Mesenteric fat pad (tissue), 1 donor: ENCODE measurements around the gene SLAMF7. TPM values are rescaled to one million over a fixed set of nuclear protein-coding genes. Genes with fewer than 3 reads are reported as not detected.

Experiments used
- DNase-seq: peaks from one replicate; pipeline ENCODE4 v3.0.0-alpha.2; 2020; ENCODE audit warnings: low spot score
- total RNA-seq: library from RNA; stranded (reverse); fragmentation: NEBNext Ultra II Directional; extraction: Animal tissue kit (Norgen Biotek cat#: 25700); gene quantifications from one replicate; pipeline ENCODE4 v1.2.1, GENCODE V29; 2021
- donor health status: DM: yes; HTN: yes; CAD: no.

The SLAMF7 gene
- total RNA-seq, 1 donor from 2014 or later: 0.64 TPM

DNA sequence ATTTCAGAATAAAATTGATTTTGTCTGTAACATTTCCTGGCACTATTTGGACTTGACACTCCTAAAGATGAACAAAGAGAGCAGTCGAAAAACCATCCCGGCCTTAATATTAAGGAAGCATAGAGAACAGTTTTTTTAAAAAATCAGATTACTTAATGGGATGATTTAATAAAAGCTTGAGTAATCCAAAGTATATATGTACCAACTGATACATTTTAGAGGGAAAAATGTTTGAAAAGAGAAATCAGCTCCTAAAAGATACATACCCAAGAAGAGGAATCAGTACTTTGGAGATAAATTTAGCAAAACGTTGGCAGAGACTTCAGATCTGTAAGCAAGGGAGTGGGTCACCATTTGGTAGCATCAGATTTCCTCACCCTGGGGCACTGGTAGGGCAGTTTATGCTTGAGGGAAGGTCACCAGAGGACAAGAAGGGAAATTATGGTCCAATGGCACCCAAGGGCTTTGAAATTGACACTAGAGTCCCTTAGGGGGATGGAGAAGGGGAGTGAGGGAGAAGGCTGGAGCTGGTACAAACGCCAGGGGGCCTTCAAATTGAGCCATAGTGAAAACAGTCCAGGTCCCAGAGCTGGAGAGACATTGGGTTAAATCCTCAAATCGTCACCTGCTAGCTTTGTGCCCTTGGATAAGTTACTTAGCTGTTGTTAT lies 5.9 kb downstream of the SLAMF7 start:
- DNase-seq: no peak

DNA sequence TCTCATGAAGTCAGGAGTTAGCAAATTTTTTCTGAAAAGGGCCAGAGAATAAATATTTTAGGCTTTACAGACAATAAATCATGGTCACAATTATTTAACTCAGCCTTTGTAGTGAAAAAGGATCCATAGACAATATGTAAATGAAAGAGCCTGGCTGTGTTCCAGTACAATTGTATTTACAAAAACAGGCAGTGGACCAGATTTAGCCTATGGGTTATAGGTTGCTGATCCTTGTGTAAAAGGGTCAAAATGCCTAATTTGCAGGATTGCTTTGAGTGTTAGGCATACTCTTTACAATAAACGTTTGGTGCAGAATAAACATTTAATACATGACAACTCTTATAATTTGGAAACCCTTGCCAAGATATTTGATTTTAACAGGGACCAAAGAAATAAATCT lies 6.5 kb downstream of the SLAMF7 start:
- DNase-seq: no peak

DNA sequence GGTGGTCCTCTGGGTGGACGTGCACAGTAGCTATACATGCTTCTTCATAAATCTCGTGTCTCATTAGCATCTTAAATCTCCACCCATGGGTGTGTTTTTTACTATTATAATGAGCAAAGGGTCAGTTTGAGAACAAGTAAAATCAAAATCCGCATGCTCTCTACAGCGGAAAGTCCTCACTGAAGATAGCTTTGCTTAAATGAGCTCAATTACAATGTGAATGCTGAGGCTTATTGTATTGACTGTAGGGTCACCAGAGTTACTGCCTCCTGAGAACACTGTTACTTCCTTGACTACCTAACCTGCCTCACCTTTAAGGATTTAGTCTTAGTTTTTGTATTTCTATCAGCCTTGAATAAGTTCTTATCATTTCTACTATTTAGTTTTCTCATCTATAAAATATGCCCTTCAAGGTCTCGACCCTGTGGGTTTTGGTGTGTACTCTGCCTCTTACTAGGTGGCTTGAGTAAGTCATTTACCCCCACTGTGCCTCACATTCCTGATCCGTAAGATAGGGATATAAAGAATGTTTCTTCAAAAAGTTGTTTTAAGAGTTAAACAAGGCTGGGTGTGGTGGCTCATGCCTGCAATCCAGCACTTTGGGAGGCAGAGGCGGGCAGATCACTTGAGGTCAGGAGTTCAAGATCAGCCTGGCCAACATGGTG lies 7.9 kb downstream of the SLAMF7 start:
- no peak for DNase-seq

DNA sequence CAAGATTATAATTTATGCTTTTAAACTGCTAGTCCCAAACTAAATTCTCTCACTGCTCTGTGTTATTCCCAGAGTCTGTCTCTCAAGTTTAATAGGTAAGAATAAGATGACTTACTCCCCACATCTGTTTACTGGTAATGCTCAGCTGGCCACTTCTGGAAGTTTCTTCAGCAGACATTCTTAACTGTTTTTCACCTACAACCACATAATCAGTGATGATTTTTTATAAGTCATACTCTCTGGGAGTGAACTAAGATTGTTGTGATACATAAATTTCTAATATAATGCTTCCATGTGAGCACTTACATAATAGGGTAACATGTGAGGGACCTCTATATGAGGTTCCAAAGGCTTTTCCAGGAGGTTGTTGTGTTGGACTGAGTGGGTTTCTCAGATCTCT lies 8.7 kb downstream of the SLAMF7 start:
- no peak for DNase-seq

DNA sequence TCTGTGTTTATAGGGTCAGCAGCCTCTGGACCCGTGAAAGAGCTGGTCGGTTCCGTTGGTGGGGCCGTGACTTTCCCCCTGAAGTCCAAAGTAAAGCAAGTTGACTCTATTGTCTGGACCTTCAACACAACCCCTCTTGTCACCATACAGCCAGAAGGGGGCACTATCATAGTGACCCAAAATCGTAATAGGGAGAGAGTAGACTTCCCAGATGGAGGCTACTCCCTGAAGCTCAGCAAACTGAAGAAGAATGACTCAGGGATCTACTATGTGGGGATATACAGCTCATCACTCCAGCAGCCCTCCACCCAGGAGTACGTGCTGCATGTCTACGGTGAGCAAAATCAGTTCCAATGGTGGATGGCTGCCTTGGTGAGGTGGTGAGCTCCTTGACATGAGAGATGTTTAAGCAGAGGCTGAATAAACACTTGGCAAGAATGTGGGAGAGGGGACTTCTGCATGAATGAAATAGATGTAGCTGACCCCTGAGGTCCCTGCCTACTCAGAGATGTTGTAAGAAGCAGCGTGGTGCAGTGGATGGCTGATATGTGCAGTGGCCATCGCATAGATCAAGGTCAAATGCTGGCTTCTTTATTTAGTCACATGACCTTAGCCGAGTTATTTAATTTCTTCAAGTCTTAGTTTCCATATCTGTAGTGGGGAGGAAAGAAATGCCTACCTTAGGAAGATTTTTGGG lies 9.3 kb downstream of the SLAMF7 start:
- no peak for DNase-seq

DNA sequence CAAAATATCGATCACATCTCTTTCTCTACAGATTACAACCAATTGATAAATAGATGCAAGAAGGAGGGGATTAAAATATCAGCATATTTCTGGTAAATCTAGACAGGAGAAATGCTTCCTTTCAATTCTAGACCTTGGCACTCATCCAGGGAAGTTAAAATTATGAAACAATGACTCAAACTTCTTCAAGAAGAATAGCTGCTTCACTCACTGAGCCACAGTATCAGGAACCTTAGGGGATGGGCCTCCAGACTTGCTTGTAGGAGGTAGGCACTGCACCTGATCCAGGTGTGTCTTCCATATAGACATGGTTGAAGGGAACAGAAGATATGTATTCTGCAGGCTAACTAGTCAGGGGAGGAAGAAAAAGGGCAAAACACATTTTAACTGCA lies 9.8 kb downstream of the SLAMF7 start:
- no peak for DNase-seq

DNA sequence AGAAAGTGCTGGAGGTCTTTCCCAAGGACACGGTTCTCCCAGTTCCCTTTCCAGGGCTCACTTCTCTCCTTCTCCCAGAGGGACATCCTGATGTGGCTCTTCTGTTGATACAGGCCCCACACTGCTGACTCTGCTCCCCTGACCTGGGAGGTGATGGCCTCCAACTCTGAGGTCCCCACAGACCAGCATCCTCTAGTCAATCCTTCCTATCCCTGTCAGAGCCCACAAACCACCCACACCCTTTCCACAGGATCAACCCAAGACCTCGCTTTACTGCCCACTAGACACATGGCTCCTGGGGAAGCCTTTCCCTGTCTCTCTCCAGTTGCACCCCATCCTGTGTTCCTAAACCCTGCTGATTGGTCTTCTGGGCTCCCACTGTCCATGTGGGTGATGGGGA lies 11.6 kb downstream of the SLAMF7 start:
- no peak for DNase-seq

DNA sequence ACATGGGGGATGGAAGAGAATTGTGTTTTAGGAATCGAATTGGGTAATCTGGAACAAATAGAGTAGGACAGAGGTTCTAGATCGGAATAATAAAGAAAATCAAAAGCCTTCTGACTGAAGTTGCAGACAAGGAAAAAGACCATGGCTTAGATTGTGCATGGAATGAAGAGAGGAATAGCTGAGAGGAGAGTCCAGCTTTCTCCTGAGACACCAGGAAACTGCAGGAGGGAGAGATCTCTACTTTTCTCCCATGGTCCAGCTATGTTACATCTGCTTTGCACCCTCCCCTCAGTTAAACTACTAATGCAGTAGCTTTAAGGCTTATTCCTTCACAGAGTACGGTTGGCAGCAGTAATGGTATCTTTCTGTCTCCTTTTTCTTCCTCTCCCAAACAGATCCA lies 13.4 kb downstream of the SLAMF7 start:
- DNase-seq: no peak

DNA sequence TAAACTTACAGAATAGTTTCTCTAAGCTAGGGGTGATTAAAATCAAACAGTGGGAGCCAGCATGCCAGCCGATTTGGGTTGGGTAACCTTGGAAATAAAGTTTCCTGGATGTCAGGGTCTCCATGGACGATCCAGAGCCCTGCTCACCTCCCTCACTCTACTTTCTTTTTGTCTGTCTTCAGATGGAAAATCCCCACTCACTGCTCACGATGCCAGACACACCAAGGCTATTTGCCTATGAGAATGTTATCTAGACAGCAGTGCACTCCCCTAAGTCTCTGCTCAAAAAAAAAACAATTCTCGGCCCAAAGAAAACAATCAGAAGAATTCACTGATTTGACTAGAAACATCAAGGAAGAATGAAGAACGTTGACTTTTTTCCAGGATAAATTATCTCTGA lies 13.9 kb downstream of the SLAMF7 start:
- no peak for DNase-seq

DNA sequence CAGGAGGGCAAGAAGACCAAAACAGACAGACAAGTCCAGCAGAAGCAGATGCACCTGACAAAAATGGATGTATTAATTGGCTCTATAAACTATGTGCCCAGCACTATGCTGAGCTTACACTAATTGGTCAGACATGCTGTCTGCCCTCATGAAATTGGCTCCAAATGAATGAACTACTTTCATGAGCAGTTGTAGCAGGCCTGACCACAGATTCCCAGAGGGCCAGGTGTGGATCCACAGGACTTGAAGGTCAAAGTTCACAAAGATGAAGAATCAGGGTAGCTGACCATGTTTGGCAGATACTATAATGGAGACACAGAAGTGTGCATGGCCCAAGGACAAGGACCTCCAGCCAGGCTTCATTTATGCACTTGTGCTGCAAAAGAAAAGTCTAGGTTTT lies 14.5 kb downstream of the SLAMF7 start:
- no peak for DNase-seq

DNA sequence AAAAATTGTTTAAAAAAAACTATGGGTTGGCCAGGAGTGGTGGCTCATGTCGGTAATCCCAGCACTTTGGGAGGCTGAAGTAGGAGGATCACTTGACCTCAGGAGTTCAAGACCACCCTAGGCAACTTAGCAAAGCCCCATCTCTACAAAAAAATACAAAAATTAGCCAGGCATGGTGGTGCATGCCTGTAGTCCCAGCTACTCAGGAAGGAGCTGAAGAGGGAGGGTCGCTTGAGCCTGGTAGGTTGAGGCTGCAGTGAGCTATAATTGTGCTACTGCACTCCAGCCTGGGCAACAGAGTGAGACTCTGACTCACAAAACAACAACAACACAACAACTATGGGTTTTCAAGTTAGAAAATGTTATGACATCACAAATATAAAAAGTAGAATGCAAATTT lies 16.4 kb downstream of the SLAMF7 start:
- DNase-seq: no peak

DNA sequence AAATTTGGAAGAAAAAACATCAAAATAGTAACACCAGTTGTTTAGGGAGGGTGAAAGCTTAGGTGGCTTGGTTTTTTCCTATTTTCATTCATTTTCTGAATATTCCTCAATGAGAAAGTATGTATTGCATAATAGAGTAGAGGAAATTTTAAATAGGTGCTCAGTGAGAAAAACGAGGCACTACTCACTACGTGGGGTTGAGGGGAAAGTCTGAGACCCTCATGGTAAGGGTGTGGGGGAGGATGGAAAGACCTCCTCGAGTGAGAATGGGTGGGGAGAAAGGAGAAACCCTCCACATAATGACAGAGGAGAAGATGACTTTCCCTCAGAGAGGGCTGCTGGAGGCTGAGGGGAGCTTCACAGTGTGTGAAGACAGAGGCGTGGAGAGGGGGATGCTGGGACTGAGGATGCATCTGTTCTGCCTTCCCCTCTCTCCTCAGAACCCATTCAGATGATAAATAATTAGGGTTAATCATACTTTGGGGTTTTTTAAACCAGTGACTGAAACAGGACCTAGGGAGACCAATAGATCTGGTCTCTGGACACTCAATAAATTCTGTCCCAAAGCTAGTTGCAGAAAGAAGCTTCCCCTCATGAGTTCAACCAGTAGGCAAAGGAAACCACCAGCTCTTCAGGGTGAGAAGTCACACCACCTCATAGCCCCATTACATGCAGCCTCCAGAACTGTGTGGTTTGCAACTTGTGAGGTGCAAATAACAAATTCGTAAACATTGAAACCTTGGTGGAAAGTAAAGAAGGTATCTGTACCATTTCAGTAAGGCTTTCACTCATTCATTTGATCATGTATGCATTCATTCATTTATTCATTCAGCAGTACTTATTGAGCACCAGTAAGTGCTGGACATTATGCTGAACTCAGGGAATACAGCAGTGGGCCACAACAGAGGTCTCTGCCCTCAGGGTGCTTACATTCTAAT lies 17.1 kb downstream of the SLAMF7 start:
- no peak for DNase-seq

DNA sequence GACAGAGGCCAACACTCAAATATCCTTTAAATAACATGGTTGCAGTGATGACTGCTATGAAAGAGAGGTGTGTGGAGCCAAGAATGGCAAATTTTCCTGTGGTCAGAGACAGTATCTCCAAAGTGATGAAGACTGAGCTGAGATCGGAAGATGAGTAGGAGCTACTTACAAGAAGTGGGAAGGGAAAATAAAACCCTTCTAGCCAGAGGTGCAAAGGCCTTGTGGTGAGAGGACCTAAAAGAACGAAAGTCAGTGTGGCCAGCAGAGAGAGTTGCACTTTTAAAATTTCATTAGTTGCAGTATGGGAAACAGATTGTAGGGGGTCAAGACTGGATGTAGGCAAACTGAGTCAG lies 17.8 kb downstream of the SLAMF7 start:
- DNase-seq: no peak

DNA sequence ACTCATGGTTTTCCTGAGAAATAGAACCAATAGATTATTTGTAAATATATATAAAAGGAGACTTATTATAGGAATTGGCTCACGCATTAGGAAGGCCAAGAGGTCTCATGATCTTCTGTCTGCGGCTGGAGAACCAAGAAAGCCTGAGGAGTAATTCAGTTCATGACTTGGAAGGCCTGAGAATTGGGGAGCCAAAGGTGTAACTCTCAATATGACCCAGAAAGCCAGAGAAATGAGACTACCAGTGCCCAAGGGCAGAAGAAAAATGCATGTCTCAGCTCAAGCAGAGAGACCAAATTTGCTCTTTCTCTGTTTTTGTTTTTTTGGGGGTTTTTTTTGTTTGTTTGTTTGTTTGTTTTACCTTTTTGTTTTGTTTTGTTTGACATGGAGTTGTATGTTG lies 19.5 kb downstream of the SLAMF7 start:
- DNase-seq: no peak

DNA sequence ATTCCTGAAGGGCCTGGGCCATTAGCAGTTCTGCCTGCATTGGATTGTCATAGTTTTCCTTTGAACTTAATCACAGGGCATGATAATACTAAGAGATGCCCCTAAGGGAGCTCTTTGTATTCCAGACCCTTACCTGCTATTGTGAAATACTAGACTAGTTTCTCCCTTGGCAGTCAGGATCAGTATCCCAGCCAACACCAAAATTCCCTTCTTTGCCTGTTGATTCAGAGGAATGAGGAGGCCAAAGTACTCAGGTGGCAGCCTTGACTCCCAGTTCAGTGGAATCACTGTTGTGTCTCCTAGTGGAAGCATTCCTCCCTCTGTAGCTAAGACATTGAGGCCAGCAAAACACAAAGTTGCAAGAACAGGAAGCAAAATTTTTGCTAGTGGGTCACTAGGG lies 20.7 kb downstream of the SLAMF7 start:
- DNase-seq: no peak

DNA sequence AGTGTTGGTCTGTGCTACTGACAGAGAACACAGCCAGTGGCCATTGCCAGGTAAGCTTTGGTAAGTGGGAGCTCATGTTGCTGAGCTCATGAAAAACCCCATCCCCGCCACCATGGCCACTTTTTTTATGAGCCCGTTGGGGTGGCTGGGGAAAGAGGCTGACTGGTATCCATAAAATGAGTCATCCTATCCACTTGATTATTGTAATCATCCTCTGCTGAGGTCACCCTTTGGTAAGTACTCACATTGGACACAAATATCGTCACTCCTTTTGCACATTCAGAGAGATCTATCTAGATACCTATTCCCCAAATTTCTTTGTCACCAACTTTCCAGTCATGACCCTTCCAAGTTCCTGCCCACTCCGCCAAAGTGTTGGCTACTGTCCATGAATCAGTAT lies 22.0 kb downstream of the SLAMF7 start:
- DNase-seq: no peak

DNA sequence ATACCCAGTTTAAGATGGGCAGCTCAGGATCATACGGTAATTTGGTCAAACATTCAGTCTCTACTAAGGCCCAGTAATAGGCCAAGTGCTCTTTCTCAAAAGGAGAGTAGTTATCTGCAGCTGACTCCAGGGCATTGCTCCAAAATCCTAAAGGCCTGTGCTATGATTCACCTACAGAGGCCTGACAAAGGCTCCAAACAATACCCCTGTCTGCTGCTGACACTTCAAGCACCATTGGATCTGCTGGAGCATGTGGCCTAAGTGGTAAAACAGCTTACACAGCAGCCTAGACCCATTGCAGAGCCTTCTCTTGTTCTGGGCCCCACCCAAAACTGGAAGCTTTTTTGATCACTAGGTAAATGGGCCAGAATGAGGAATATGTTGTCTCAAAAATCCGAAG lies 22.8 kb downstream of the SLAMF7 start:
- DNase-seq: no peak

DNA sequence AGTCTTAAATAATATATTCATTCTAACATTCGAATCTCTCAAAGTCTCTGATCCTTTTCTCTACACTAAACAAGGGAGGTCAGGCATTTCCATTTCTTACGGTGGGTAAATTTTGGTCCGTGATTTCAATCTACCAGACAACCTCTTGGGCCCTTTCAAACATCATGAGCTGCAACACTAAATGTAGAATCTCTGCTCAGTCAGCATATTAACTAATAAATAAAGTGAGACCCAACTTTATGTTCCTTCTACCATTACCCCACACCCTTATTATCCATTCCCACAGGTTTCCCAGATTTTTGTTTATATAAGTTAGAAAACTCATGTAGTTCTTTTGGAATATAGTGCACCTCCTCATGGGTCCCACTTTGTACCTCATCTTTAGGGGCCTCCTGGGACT lies 24.9 kb downstream of the SLAMF7 start:
- DNase-seq: no peak

DNA sequence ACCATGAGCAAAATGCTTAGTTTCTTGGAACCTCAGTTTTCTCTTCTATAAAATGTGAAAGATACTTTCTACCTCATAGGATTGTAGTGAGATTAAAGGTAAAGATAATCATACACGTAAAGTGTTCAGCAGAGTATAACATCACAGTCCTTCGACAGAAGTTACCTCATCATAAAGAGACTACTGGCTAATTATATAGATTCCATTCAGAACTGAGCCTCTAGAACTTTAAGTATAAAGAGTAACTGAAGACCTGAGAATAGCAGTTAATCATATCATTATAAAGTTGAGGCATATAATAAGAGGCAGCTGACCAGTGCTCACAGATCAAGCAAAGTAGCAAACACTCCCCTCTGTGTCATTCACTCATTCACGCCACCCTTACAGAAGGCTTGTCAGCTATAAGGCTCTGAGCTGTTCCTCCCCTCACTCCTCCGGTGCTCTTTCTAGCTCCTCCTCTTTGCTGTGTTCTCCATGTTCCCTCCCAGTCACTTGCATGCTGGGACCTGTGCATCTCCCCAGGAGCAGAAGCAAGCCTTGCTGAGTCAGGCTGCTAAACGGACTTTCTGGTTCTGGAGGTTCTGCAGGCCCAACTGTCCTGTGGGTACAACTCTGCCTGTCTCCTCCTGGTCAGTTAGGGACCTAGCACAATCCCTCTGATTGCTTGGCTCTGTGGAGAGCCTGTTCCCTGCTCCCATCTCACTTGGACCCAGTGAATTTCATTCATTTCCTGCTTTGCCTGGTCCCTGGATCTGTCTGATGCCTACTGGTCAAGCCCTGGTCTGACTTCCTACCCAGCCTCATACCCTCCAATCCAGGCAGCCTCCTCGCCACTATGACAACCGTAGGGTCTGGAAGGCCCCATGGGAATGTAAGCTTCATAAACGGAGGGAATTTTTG lies 28.6 kb downstream of the SLAMF7 start:
- no peak for DNase-seq

DNA sequence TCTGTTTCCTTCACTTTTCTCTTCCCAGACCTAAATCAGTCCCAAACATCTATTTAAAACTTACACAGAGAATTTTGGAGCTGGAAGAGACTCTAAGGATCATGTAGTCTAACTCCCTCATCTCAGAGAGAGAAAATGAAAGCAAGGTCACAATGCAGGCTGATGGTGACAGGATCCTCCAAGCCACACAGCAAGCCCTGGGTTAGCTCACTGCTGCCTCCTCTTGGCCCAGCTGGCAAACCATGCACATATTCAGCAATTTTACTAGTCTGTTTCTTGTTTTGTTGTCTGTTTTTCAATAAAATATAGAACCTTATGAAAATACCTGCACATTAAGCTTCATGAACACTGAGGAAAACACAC lies 29.2 kb downstream of the SLAMF7 start:
- no peak for DNase-seq

DNA sequence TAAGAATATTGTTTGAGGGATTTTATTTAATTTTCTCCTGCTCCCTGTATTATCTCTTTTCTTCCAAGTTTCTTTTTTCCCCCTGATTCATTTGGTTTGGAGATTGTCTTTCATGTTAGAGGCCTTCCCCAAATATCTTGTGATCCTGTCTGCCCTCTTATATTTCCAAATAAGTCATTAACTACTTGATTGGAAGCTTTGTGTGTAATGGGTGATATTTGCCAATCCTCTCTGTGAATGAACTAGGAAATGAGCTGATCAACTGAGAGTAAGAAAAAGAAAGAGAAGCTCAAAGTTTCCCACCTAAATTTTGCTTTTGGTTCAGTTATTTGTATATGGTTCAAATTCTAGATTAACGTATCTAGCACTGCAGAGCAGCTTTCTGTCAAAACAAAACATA lies 33.3 kb downstream of the SLAMF7 start:
- no peak for DNase-seq
